Measurements from ENCODE around the gene EEA1. TPM values are rescaled to one million over a fixed set of nuclear protein-coding genes. Genes with fewer than 3 reads are reported as not detected.

EEA1 gene
- total and polyA plus RNA-seq, 10 of the 15 experiments (the other 5 are each of a cell fraction or from before 2014, with no cell fraction given), result 5.5 to 40.3 (median 13.5) TPM

- TF ChIP-seq BCLAF1 (IDR thresholded peaks at IDR 0.05) (no peak), CEBPB (IDR thresholded peaks at IDR 0.05; ENCODE audit: borderline replicate concordance in 1 of 2, low read depth in 2 of 2, low read length in 2 of 2) (no peak), TAF1 (IDR thresholded peaks at IDR 0.05; ENCODE audit: borderline replicate concordance, low read depth, low read length) (no peak), REST (IDR thresholded peaks at IDR 0.05; ENCODE audit: low read depth, low read length) (no peak), BHLHE40 (IDR thresholded peaks at IDR 0.05; ENCODE audit: borderline replicate concordance in 1 of 2, low read depth in 2 of 2, low read length in 1 of 2) (no peak), STAT1 (conservative IDR thresholded peaks at IDR 0.05) (no peak), BRCA1 (IDR thresholded peaks at IDR 0.05; ENCODE audit: low read depth, low read length) (no peak)
These were observed 28.2 kb downstream of the EEA1 start (continued) for GRCh38 chr12:92900941-92901340.
